Nephron (organoid): ENCODE results near the gene ZNF91.
"Not testable (repeated sequence)": the region's sequence is repeated elsewhere in the genome, so short reads cannot be mapped to it uniquely, and the experiment has no call there.

ENCODE experiments used
- H3K27ac Mint-ChIP-seq, 3 experiments: 2 replicates each; pipeline ENCODE4 v1.8.0; 2020; ENCODE audit warnings: mixed read lengths in 3 of 3, mild to moderate bottlenecking in 2 of 3, moderate library complexity in 1 of 3
- H3K27me3 Mint-ChIP-seq: 2 replicates; pipeline ENCODE4 v1.8.0; 2021; ENCODE audit warnings: low read depth, mild to moderate bottlenecking, moderate library complexity, mixed read lengths
- H3K36me3 Mint-ChIP-seq: 2 replicates; pipeline ENCODE4 v1.8.0; 2020; ENCODE audit warnings: low read depth, mixed read lengths
- H3K4me1 Mint-ChIP-seq: 2 replicates; pipeline ENCODE4 v1.8.0; 2020; ENCODE audit warnings: mixed read lengths
- H3K4me3 Mint-ChIP-seq, 3 experiments: 2 replicates each; pipeline ENCODE4 v1.8.0; 2020; ENCODE audit warnings: mild to moderate bottlenecking in 3 of 3, mixed read lengths in 3 of 3, moderate library complexity in 2 of 3
- H3K9me3 Mint-ChIP-seq: 2 replicates; pipeline ENCODE4 v1.8.0; 2020; ENCODE audit warnings: mixed read lengths
- CTCF ChIP-seq, 3 experiments: fragments of 200-600 bp; sonication (generic); IDR thresholded peaks; one replicate each; pipeline ENCODE4 v1.5.0; 2021; ENCODE audit warnings: antibody characterized with exemption in 3 of 3; ENCODE audit not compliant: unreplicated experiment in 3 of 3

The ZNF91 gene

GRCh38 chr19:23365222-23365621 is 30.0 kb downstream of the ZNF91 start:
- H3K4me1 Mint-ChIP-seq = no peaks in the 10 kb centered on the region
- no peak overlapping the region for H3K27ac Mint-ChIP-seq
- no peak for TF ChIP-seq CTCF (IDR thresholded peaks at IDR 0.05; ENCODE audit: unreplicated experiment in 3 of 3)
- H3K27me3 Mint-ChIP-seq = no peaks in the 10 kb centered on the region
- no peak overlapping the region for H3K4me3 Mint-ChIP-seq
- peaks cover 61% of the 10 kb centered on the region for H3K9me3 Mint-ChIP-seq
- H3K36me3 Mint-ChIP-seq = peaks cover 99% of the 10 kb centered on the region

GRCh38 chr19:23361843-23362242 is 33.4 kb downstream of the ZNF91 start:
- Mint-ChIP-seq H3K9me3 (peaks cover 67% of the 10 kb centered on the region), H3K36me3 (peaks cover 99% of the 10 kb centered on the region)
- not testable (repeated sequence) for H3K4me3 Mint-ChIP-seq, H3K27me3 Mint-ChIP-seq, H3K27ac Mint-ChIP-seq, H3K4me1 Mint-ChIP-seq

- TF ChIP-seq CTCF (IDR thresholded peaks at IDR 0.05; ENCODE audit: unreplicated experiment in 3 of 3) = no peak
These were observed 43.5 kb downstream of the ZNF91 start for GRCh38 chr19:23351806-23352205.

GRCh38 chr19:23346696-23347095 is 48.6 kb downstream of the ZNF91 start:
- no peaks in the 10 kb centered on the region for H3K4me1 Mint-ChIP-seq
- no peak overlapping the region for H3K27ac Mint-ChIP-seq
- H3K4me3 Mint-ChIP-seq = no peak overlapping the region
- H3K27me3 Mint-ChIP-seq = no peaks in the 10 kb centered on the region
- TF ChIP-seq CTCF (IDR thresholded peaks at IDR 0.05; ENCODE audit: unreplicated experiment in 3 of 3) = no peak
- peaks cover 100% of the 10 kb centered on the region for H3K36me3 Mint-ChIP-seq
- peaks cover 94% of the 10 kb centered on the region for H3K9me3 Mint-ChIP-seq

More at GRCh38 chr19:23351806-23352205, 43.5 kb downstream of the ZNF91 start:
- no peaks in the 10 kb centered on the region for H3K27me3 Mint-ChIP-seq
- H3K4me1 Mint-ChIP-seq = no peaks in the 10 kb centered on the region
- H3K4me3 Mint-ChIP-seq = no peak overlapping the region
- H3K27ac Mint-ChIP-seq = no peak overlapping the region
- peaks cover 94% of the 10 kb centered on the region for H3K9me3 Mint-ChIP-seq
- H3K36me3 Mint-ChIP-seq = peaks cover 100% of the 10 kb centered on the region

GRCh38 chr19:23345838-23346237 is 49.4 kb downstream of the ZNF91 start:
- H3K4me3 Mint-ChIP-seq = no peak overlapping the region
- H3K4me1 Mint-ChIP-seq = no peaks in the 10 kb centered on the region
- H3K27ac Mint-ChIP-seq = no peak overlapping the region
- H3K36me3 Mint-ChIP-seq = peaks cover 95% of the 10 kb centered on the region
- TF ChIP-seq CTCF (IDR thresholded peaks at IDR 0.05; ENCODE audit: unreplicated experiment in 3 of 3) = no peak
- peaks cover 88% of the 10 kb centered on the region for H3K9me3 Mint-ChIP-seq
- no peaks in the 10 kb centered on the region for H3K27me3 Mint-ChIP-seq

GRCh38 chr19:23343434-23344010 is 51.7 kb downstream of the ZNF91 start:
- Mint-ChIP-seq H3K27ac (no peak overlapping the region), H3K4me1 (no peaks in the 10 kb centered on the region), H3K36me3 (peaks cover 93% of the 10 kb centered on the region), H3K27me3 (peaks cover 3% of the 10 kb centered on the region), H3K4me3 (no peak overlapping the region), H3K9me3 (peaks cover 85% of the 10 kb centered on the region)
- TF ChIP-seq CTCF (IDR thresholded peaks at IDR 0.05; ENCODE audit: unreplicated experiment in 3 of 3) = no peak
